Activated CD4-positive, alpha-beta T cell treated with anti-CD3 and anti-CD28 coated beads, Interleukin-2, amount 50 U/mL, for 48 hours (primary cell): ENCODE results near the gene ZNF276.

Experiments used
- DNase-seq, 2 experiments: peaks; one replicate each; pipeline ENCODE4 v3.0.0-alpha.2; 2020

The ZNF276 gene

GRCh38 chr16:89712274-89712781, 9.0 kb upstream of the ZNF276 start:
- no peak for DNase-seq

- no peak for DNase-seq
These were observed 4.8 kb upstream of the ZNF276 start for GRCh38 chr16:89716493-89716892.

- no peak for DNase-seq
These were observed 4.2 kb upstream of the ZNF276 start for GRCh38 chr16:89716916-89717687.

- DNase-seq: no peak
These were observed 3.4 kb upstream of the ZNF276 start for GRCh38 chr16:89717688-89718505.

- peak in 1 of 2 experiments; percentile 36 for DNase-seq
These were observed 855 bp upstream of the ZNF276 start for GRCh38 chr16:89720551-89720812.

- DNase-seq: peak; percentile 82 to 83
These were observed 432 bp downstream of the ZNF276 start for GRCh38 chr16:89721546-89722391.

- peak; percentile 66 to 77 for DNase-seq
These were observed 1.3 kb downstream of the ZNF276 start for GRCh38 chr16:89722392-89723278.

GRCh38 chr16:89723279-89724250, 2.2 kb downstream of the ZNF276 start:
- DNase-seq: peak; percentile 66 to 76

- DNase-seq: no peak
These were observed 6.2 kb downstream of the ZNF276 start for GRCh38 chr16:89727406-89728120.

- no peak for DNase-seq
These were observed 8.0 kb downstream of the ZNF276 start for GRCh38 chr16:89729293-89729692.

GRCh38 chr16:89729863-89730593, 8.7 kb downstream of the ZNF276 start:
- no peak for DNase-seq

GRCh38 chr16:89730610-89731234, 9.4 kb downstream of the ZNF276 start:
- DNase-seq: no peak

- no peak for DNase-seq
These were observed 11.0 kb downstream of the ZNF276 start for GRCh38 chr16:89732142-89732917.

- DNase-seq: no peak
These were observed 11.5 kb downstream of the ZNF276 start for GRCh38 chr16:89732918-89733242.

GRCh38 chr16:89733322-89733721, 12.0 kb downstream of the ZNF276 start:
- DNase-seq: no peak

GRCh38 chr16:89733792-89734191, 12.5 kb downstream of the ZNF276 start:
- no peak for DNase-seq

- DNase-seq: no peak
These were observed 15.2 kb downstream of the ZNF276 start for GRCh38 chr16:89736554-89736953.

- peak in 1 of 2 experiments; percentile 45 for DNase-seq
These were observed 16.2 kb downstream of the ZNF276 start for GRCh38 chr16:89737341-89738071.
